GM12865 (cell line): ENCODE data around the gene GOLGA1.

ENCODE experiments used
- DNase-seq: peaks from one replicate; pipeline ENCODE4 v3.0.0; 2010; ENCODE audit warnings: low read depth
- H3K4me3 ChIP-seq: 2 replicates; pipeline ENCODE4 v1.5.1; 2011; ENCODE audit warnings: mild to moderate bottlenecking, low read depth, low read length, control low read depth
- TF ChIP-seq, protein P1 (sequence below): IDR thresholded peaks from 2 replicates; pipeline ENCODE4 v1.5.1; 2011; ENCODE audit warnings: low read length, control low read depth, low read depth, inconsistent platforms; ENCODE audit not compliant: insufficient read depth; ENCODE audit errors: missing control alignments

GOLGA1 gene, protein sequence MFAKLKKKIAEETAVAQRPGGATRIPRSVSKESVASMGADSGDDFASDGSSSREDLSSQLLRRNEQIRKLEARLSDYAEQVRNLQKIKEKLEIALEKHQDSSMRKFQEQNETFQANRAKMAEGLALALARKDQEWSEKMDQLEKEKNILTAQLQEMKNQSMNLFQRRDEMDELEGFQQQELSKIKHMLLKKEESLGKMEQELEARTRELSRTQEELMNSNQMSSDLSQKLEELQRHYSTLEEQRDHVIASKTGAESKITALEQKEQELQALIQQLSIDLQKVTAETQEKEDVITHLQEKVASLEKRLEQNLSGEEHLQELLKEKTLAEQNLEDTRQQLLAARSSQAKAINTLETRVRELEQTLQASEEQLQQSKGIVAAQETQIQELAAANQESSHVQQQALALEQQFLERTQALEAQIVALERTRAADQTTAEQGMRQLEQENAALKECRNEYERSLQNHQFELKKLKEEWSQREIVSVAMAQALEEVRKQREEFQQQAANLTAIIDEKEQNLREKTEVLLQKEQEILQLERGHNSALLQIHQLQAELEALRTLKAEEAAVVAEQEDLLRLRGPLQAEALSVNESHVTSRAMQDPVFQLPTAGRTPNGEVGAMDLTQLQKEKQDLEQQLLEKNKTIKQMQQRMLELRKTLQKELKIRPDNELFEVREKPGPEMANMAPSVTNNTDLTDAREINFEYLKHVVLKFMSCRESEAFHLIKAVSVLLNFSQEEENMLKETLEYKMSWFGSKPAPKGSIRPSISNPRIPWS

DNA sequence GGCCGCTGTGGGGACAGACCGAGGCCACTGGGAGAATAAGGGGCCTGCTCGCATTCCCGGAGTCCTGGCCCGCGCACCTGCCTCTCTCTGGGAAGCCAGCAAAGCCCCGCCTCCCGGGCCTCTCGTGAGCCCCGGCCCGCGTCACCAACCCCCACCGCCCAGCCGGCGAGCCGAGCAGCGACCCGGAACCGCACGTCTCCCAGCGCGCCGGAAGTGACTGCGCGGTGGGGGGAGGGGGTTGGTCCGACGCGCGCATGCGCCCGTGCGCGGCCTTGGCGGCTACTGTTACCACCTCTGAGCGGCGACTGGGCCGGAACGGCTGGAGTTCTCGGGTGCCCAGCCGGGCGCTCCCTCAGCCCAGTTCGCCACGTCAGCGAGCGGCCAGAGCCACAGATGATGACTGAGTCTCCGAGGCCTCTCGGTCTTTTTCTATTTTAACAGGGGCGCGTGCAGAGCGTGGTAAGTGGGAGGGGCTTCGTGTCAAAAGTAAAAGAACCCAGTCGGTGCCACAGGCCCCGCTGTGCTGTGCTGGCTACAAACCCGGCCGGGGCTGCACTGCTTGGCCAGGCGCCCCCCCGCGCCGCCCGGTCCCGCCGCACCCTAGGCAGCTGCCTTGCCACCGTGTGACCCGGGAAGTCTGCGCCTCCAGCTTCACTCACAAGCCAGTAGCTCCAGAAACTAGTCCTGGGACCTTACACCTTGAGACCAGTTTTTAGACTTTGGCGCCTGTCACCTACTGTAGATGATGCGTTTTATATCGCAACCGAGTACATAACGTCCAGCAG lies at the start of gene GOLGA1:
GOLGA1 (minus strand) TSS at position 190 of the 785 bp plus-strand sequence. CDS start 2,372 bp downstream, outside the sequence.
- peak within 1 kb of the TSS; percentile 76 for H3K4me3 ChIP-seq
- DNase-seq: peak; percentile 96
- TF ChIP-seq, protein P1, sequence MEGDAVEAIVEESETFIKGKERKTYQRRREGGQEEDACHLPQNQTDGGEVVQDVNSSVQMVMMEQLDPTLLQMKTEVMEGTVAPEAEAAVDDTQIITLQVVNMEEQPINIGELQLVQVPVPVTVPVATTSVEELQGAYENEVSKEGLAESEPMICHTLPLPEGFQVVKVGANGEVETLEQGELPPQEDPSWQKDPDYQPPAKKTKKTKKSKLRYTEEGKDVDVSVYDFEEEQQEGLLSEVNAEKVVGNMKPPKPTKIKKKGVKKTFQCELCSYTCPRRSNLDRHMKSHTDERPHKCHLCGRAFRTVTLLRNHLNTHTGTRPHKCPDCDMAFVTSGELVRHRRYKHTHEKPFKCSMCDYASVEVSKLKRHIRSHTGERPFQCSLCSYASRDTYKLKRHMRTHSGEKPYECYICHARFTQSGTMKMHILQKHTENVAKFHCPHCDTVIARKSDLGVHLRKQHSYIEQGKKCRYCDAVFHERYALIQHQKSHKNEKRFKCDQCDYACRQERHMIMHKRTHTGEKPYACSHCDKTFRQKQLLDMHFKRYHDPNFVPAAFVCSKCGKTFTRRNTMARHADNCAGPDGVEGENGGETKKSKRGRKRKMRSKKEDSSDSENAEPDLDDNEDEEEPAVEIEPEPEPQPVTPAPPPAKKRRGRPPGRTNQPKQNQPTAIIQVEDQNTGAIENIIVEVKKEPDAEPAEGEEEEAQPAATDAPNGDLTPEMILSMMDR: no peak

- no peak overlapping the region for H3K4me3 ChIP-seq
- no peak for DNase-seq
- TF ChIP-seq, protein P1: no peak
Observed at GRCh38 chr9:124983698-124984097, 42.8 kb upstream of the GOLGA1 start.

DNA sequence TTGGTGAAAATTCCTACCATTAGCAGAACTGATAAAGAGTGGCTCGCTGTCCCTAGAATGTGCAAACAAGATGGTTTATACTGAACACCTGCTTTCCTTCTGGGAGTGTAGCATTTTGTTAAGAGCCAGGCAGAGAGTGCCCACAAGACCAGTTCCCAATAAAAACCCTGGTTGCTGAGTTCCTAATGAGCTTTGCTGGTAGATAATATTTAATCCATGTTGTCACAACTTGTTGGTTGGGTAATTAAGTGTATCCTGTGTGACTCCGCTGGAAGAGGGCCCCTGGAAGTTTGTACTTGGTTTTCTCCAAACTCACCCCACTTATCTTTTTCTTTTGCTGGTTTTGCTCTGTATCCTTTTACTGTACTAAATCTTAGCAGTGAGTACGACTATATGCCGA lies 39.5 kb upstream of the GOLGA1 start:
- TF ChIP-seq, protein P1: no peak
- no peak for DNase-seq
- H3K4me3 ChIP-seq: no peak overlapping the region

DNA sequence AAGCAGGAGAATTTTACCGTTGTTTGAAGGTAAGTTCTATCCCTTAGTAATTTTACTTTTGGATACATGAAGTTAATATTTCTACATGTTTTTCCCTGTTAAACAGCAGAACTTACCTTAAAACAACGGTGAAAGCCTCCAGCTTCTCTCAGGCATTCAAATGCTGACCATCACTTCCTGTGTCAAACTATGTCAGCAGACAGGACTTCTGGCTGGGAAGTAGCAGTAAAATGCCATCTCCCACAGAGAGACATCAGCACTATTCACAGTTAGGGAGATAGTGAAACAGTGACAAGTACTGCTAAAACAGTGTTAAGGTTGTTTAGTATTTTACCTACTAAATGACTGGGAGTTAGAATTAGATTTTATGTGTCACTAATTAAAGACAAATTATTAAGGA lies 34.2 kb upstream of the GOLGA1 start:
- TF ChIP-seq, protein P1: no peak
- DNase-seq: no peak

DNA sequence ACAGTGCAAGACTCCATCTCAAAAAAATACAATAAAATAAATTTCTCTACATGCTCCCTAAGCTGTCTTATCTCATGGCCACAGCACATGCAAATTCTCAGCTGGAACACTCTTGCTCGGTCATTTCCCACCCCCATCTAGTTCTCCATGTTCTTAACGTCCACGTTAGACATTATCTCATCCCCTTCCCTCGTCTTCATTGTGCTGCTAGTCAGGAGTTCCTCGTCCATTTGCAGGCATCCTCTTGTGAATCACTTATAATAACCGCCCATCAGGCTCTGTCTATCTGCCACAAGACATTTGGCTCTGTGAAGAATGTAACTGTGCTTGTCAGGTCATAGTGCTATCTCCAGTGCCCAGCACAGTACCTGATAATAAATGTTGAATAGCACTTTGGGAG lies 32.9 kb upstream of the GOLGA1 start:
- no peak for DNase-seq
- TF ChIP-seq, protein P1: no peak
- H3K4me3 ChIP-seq: no peak overlapping the region

More for the DNA sequence above, 34.2 kb upstream of the GOLGA1 start:
- H3K4me3 ChIP-seq: no peak overlapping the region

DNA sequence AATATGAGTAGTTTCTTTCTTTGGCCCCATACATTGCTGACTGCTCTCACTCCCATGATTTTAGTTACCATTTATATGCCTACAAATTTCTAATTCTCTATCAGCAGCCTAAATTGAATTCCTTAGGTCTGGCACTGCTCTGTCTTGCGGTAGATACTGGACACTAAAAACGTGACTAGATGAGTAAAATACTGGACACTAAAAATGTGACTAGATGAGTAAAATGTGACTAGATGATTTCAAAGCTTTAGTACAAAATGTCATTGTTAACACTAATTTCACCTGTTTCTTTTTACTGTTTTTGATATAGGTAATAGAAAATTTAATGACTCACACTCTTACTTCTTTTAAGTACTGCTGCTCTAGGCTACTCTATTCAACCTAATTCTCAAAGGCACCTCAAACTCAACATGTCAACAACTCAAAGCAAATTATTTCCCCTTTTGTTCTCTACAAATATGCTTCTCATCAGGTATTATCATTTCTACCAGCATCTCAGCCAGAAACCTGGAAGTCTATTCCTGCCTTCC lies 31.4 kb upstream of the GOLGA1 start:
- TF ChIP-seq, protein P1: no peak
- no peak for DNase-seq
- H3K4me3 ChIP-seq: no peak overlapping the region
